ENCODE data around the gene TMEM126B. TPM values are rescaled to one million over a fixed set of nuclear protein-coding genes. Genes with fewer than 3 reads are reported as not detected.
"Not testable (repeated sequence)": the region's sequence is repeated elsewhere in the genome, so short reads cannot be mapped to it uniquely, and the experiment has no call there.

Gene TMEM126B
- 10 to 100 TPM; 56.1 to 58.9 TPM for total RNA-seq

GRCh38 chr11:85627998-85628770 lies at the start of gene TMEM126B:
TSS of gene TMEM126B (plus strand) at chr11:85628593. CDS start at chr11:85628608, 15 bp downstream.
- CTCF ChIA-PET = interaction anchor here (1.3 to 1.4 kb wide), 2 partner anchors 20 to 227 kb away, joined by 3 to 4 read pairs; partner anchors contain the start of genes CCDC83 and TMEM126A
- POLR2A ChIA-PET = interaction anchor here (0.5 to 2.6 kb wide), 6 partner anchors 20 to 632 kb away, joined by 3 to 11 read pairs (median 4); partner anchors contain the start of genes CREBZF and TMEM126A

GRCh38 chr11:85582111-85582510 lies 46.3 kb upstream of the TMEM126B start:
- CTCF ChIA-PET = no interaction called here
- POLR2A ChIA-PET = no interaction called here

GRCh38 chr11:85589373-85589772 lies 39.0 kb upstream of the TMEM126B start:
- ChIA-PET POLR2A (no interaction called here), CTCF (no interaction called here)

- ChIA-PET CTCF (no interaction called here), POLR2A (no interaction called here)
Measured at GRCh38 chr11:85590848-85591483, 37.4 kb upstream of the TMEM126B start.

- ChIA-PET POLR2A (no interaction called here), CTCF (interaction anchor here (0.7 kb wide), 2 partner anchors 595 to 975 kb away, joined by 3 to 4 read pairs; no protein-coding TSS in a partner anchor)
Measured at GRCh38 chr11:85595285-85595884, 33.0 kb upstream of the TMEM126B start.

GRCh38 chr11:85596886-85597285 lies 31.5 kb upstream of the TMEM126B start:
- ChIA-PET POLR2A (no interaction called here), CTCF (no interaction called here)

- POLR2A ChIA-PET = no interaction called here
- CTCF ChIA-PET = no interaction called here
Measured at GRCh38 chr11:85599083-85599482, 29.3 kb upstream of the TMEM126B start.

GRCh38 chr11:85602526-85603213 lies 25.7 kb upstream of the TMEM126B start:
- POLR2A ChIA-PET = no interaction called here
- CTCF ChIA-PET = no interaction called here

GRCh38 chr11:85603220-85603619 lies 25.2 kb upstream of the TMEM126B start:
- POLR2A ChIA-PET = no interaction called here
- CTCF ChIA-PET = no interaction called here

GRCh38 chr11:85606237-85606636 lies 22.2 kb upstream of the TMEM126B start:
- CTCF ChIA-PET = interaction anchor here (1.3 kb wide), 1 partner anchor 8 kb away, joined by 3 read pairs; no protein-coding TSS in a partner anchor
- POLR2A ChIA-PET = interaction anchor here (0.6 kb wide), 1 partner anchor 57 kb away, joined by 3 read pairs; no protein-coding TSS in a partner anchor

- POLR2A ChIA-PET, CTCF ChIA-PET: not testable (repeated sequence)
Measured at GRCh38 chr11:85608621-85609020, 19.8 kb upstream of the TMEM126B start.

GRCh38 chr11:85609286-85609685 lies 19.1 kb upstream of the TMEM126B start:
- CTCF ChIA-PET, POLR2A ChIA-PET: not testable (repeated sequence)

- CTCF ChIA-PET, POLR2A ChIA-PET: not testable (repeated sequence)
Measured at GRCh38 chr11:85611643-85612042, 16.8 kb upstream of the TMEM126B start.

- CTCF ChIA-PET = interaction anchor here (1.0 kb wide), 1 partner anchor 28 kb away, joined by 3 read pairs; the partner anchor contains the start of gene TMEM126A
Measured at GRCh38 chr11:85619499-85619898, 8.9 kb upstream of the TMEM126B start.

GRCh38 chr11:85620256-85620655 lies 8.1 kb upstream of the TMEM126B start:
- ChIA-PET CTCF (interaction anchor here (1.0 kb wide), 1 partner anchor 27 kb away, joined by 3 read pairs; the partner anchor contains the start of gene TMEM126A), POLR2A (no interaction called here)

More at GRCh38 chr11:85619499-85619898, 8.9 kb upstream of the TMEM126B start:
- POLR2A ChIA-PET = no interaction called here

- POLR2A ChIA-PET = interaction anchor here (2.6 kb wide), 1 partner anchor 21 kb away, joined by 11 read pairs; the partner anchor contains the start of gene TMEM126A
- CTCF ChIA-PET = no interaction called here
Measured at GRCh38 chr11:85626496-85626895, 1.9 kb upstream of the TMEM126B start.

GRCh38 chr11:85627332-85627997 lies 928 bp upstream of the TMEM126B start, which contains the start of gene DLG2:
TSS of gene DLG2 (minus strand) at chr11:85627344.
- CTCF ChIA-PET = interaction anchor here (1.3 to 1.4 kb wide), 2 partner anchors 21 to 227 kb away, joined by 3 to 4 read pairs; partner anchors contain the start of genes CCDC83 and TMEM126A
- POLR2A ChIA-PET = interaction anchor here (1.6 to 2.6 kb wide), 2 partner anchors 20 to 32 kb away, joined by 4 to 11 read pairs; partner anchors contain the start of gene TMEM126A

GRCh38 chr11:85628771-85629341 lies 463 bp downstream of the TMEM126B start:
- ChIA-PET POLR2A (interaction anchor here (0.7 to 2.6 kb wide), 3 partner anchors 19 to 36 kb away, joined by 4 to 11 read pairs (median 4); partner anchors contain the start of genes CREBZF and TMEM126A), CTCF (interaction anchor here (1.3 to 1.4 kb wide), 2 partner anchors 19 to 226 kb away, joined by 3 to 4 read pairs; partner anchors contain the start of genes CCDC83 and TMEM126A)

Measured in activated CD8-positive, alpha-beta memory T cell treated with anti-CD3 and anti-CD28 coated beads for 36 hours (primary cell).